Measurements from ENCODE around the gene RASAL3. TPM values are rescaled to one million over a fixed set of nuclear protein-coding genes. Genes with fewer than 3 reads are reported as not detected.
A peak's percentile ranks its signal among the peaks of the same experiment; 100 is the strongest.
"Not testable (repeated sequence)": the region's sequence is repeated elsewhere in the genome, so short reads cannot be mapped to it uniquely, and the experiment has no call there.

The RASAL3 gene
- 1.1 TPM for polyA plus RNA-seq (ENCODE audit: insufficient read length)
- long read RNA-seq, donor 1 = 0 reads
- long read RNA-seq, donor 2 = 0 reads
- long read RNA-seq, donor 3 = 0 reads
- long read RNA-seq, donor 4 = 0 reads
- long read RNA-seq, donor 5 = 0 reads
- long read RNA-seq, donor 6 = 0 reads
- long read RNA-seq, donor 7 = 0 reads
- long read RNA-seq, donor 8 = 0 reads

- no peak for DNase-seq
Measured at GRCh38 chr19:15464394-15465385, at the start of gene RASAL3. RASAL3 (minus strand) TSS chr19:15464544; CDS start chr19:15464358, 186 bp downstream.

- DNase-seq = no peak
Measured at GRCh38 chr19:15511671-15512424, 47.5 kb upstream of the RASAL3 start.

GRCh38 chr19:15508035-15508710 is 43.8 kb upstream of the RASAL3 start, which contains the start of gene CYP4F22:
CYP4F22 (plus strand) TSS chr19:15508525; CDS start chr19:15525337, 16,812 bp downstream.
- no peak for DNase-seq

- DNase-seq = no peak
Measured at GRCh38 chr19:15507068-15508034, 43.0 kb upstream of the RASAL3 start.

- no peak for DNase-seq
Measured at GRCh38 chr19:15506074-15506571, 41.8 kb upstream of the RASAL3 start.

GRCh38 chr19:15502264-15502663 is 37.9 kb upstream of the RASAL3 start:
- DNase-seq = no peak

GRCh38 chr19:15501596-15501995 is 37.3 kb upstream of the RASAL3 start:
- no peak for DNase-seq

- no peak for DNase-seq
Measured at GRCh38 chr19:15498910-15499309, 34.6 kb upstream of the RASAL3 start.

- DNase-seq = no peak
Measured at GRCh38 chr19:15498156-15498858, 34.0 kb upstream of the RASAL3 start.

GRCh38 chr19:15495151-15495550 is 30.8 kb upstream of the RASAL3 start:
- DNase-seq = no peak

- no peak for DNase-seq
Measured at GRCh38 chr19:15488489-15489226, 24.3 kb upstream of the RASAL3 start.

GRCh38 chr19:15487038-15487437 is 22.7 kb upstream of the RASAL3 start:
- DNase-seq = no peak

- not testable (repeated sequence) for DNase-seq
Measured at GRCh38 chr19:15485768-15486167, 21.4 kb upstream of the RASAL3 start.

- DNase-seq = not testable (repeated sequence)
Measured at GRCh38 chr19:15480996-15481395, 16.7 kb upstream of the RASAL3 start.

GRCh38 chr19:15479391-15480345 is 15.3 kb upstream of the RASAL3 start, which contains the start of gene PGLYRP2:
PGLYRP2 (minus strand) TSS chr19:15479501; CDS start chr19:15479371, 130 bp downstream.
- peak; percentile 24 for DNase-seq

- DNase-seq = no peak
Measured at GRCh38 chr19:15476325-15476724, 12.0 kb upstream of the RASAL3 start.

- no peak for DNase-seq
Measured at GRCh38 chr19:15475611-15476010, 11.3 kb upstream of the RASAL3 start.

GRCh38 chr19:15475169-15475568 is 10.8 kb upstream of the RASAL3 start:
- DNase-seq = no peak
